Measurements from ENCODE around the gene OR10A6. TPM values are rescaled to one million over a fixed set of nuclear protein-coding genes. Genes with fewer than 3 reads are reported as not detected.

OR10A6 gene, protein sequence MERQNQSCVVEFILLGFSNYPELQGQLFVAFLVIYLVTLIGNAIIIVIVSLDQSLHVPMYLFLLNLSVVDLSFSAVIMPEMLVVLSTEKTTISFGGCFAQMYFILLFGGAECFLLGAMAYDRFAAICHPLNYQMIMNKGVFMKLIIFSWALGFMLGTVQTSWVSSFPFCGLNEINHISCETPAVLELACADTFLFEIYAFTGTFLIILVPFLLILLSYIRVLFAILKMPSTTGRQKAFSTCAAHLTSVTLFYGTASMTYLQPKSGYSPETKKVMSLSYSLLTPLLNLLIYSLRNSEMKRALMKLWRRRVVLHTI
- not detected for total RNA-seq

GRCh38 chr11:7931168-7931567 lies at the start of gene OR10A6:
TSS of gene OR10A6 (minus strand) at chr11:7931268. CDS start at chr11:7928662, 2,606 bp downstream.
- Mint-ChIP-seq H3K36me3 (no peaks in the 10 kb centered on the region), H3K4me3 (no peak within 1 kb of the TSS), H3K27ac (no peak within 1 kb of the TSS), H3K27me3 (peaks cover 10% of the 10 kb centered on the region), H3K4me1 (no peaks in the 10 kb centered on the region), H3K9me3 (ENCODE audit: low read depth) (no peaks in the 10 kb centered on the region)
- no peak for ATAC-seq
- DNase-seq = no peak
- CTCF ChIA-PET = no interaction called here

GRCh38 chr11:7977232-7977917 lies 46.3 kb upstream of the OR10A6 start:
- CTCF ChIA-PET = interaction anchor here (1.2 to 1.4 kb wide), 2 partner anchors 10 to 85 kb away, joined by 4 read pairs; partner anchors contain the start of gene EIF3F
- no peak overlapping the region for H3K4me3 Mint-ChIP-seq
- no peaks in the 10 kb centered on the region for H3K36me3 Mint-ChIP-seq
- no peaks in the 10 kb centered on the region for H3K9me3 Mint-ChIP-seq (ENCODE audit: low read depth)
- no peak overlapping the region for H3K27ac Mint-ChIP-seq
- no peak for ATAC-seq
- H3K27me3 Mint-ChIP-seq = peaks cover 3% of the 10 kb centered on the region
- H3K4me1 Mint-ChIP-seq = peaks cover 3% of the 10 kb centered on the region
- DNase-seq = no peak

- peaks cover 1% of the 10 kb centered on the region for H3K4me1 Mint-ChIP-seq
- DNase-seq = no peak
- no peaks in the 10 kb centered on the region for H3K36me3 Mint-ChIP-seq
- no peak for ATAC-seq
- H3K27ac Mint-ChIP-seq = no peak overlapping the region
- CTCF ChIA-PET = interaction anchor here (1.1 to 2.0 kb wide), 2 partner anchors 12 to 124 kb away, joined by 3 to 12 read pairs; partner anchors contain the start of gene EIF3F
- H3K4me3 Mint-ChIP-seq = no peak overlapping the region
- H3K9me3 Mint-ChIP-seq (ENCODE audit: low read depth) = no peaks in the 10 kb centered on the region
- H3K27me3 Mint-ChIP-seq = peaks cover 5% of the 10 kb centered on the region
These were observed 43.6 kb upstream of the OR10A6 start for GRCh38 chr11:7974668-7975067.

DNA sequence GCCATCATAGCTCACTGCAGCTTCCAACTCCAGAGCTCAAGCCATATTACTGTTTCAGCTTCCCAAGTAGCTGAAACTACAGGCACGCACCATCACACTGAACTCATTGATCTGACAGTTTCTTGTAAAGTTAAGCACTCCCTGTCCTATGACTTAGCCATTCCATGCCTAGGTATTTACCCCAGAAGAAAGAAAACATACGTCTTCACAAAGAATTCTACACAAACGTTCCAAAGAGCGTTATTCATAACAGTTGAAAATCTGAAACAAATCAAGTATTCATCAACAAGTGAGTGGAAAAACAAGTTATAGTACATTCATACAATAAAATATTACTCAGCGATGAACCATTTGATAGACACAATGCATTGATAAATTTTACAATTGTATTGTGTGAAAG lies 41.9 kb upstream of the OR10A6 start:
- Mint-ChIP-seq H3K27me3 (peaks cover 14% of the 10 kb centered on the region), H3K27ac (no peak overlapping the region), H3K9me3 (ENCODE audit: low read depth) (no peaks in the 10 kb centered on the region), H3K4me3 (no peak overlapping the region), H3K36me3 (no peaks in the 10 kb centered on the region), H3K4me1 (peaks cover 1% of the 10 kb centered on the region)
- CTCF ChIA-PET = no interaction called here
- ATAC-seq (no peak), DNase-seq (no peak)

- Mint-ChIP-seq H3K4me1 (peaks cover 1% of the 10 kb centered on the region), H3K9me3 (ENCODE audit: low read depth) (no peaks in the 10 kb centered on the region), H3K27me3 (peaks cover 20% of the 10 kb centered on the region), H3K4me3 (no peak overlapping the region), H3K27ac (no peak overlapping the region), H3K36me3 (no peaks in the 10 kb centered on the region)
- DNase-seq = no peak
- ATAC-seq = no peak
- CTCF ChIA-PET = no interaction called here
These were observed 40.8 kb upstream of the OR10A6 start for GRCh38 chr11:7971846-7972245.

DNA sequence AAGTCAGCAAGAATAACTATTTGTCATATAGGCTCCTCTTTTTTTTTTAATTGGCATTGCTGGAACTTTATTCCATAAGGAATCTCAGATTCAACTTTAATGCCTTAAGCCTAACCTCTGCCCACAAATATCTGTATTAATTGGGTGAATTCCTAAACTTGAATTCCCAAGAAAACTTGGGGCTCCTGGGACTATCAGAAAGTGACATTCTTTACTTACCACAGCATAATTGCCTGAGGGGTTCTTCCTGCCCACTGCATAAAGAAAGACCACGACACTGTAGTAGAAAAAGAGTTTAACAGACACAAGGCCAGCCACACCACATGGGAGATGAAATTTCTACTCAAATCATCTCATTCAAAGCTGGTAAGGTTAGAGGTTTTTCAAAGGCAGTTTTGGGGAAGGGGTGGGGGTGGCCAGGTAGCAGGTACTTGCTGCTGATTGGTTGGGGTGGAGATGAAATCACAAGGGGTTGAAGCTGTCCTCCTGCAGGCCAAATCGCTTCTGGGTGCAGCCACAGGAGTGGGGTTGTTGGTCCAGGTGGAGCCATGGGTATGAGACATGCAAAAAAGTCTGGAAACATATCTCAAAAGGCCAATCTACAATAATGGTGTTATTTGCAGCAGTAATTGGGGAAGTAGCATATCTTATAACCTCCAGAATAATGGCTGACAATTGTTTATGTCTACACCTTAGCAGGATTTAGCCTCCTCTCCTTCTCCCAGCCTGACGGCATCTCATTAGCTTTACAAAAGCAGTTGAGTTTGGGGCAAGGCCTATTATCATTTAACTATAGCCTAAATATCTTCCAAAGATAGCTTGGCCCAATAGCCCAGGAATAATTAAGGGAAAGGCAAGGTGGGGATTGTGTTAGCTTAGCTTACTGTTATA lies 38.9 kb upstream of the OR10A6 start:
- Mint-ChIP-seq H3K27ac (no peak overlapping the region), H3K4me3 (no peak overlapping the region), H3K9me3 (ENCODE audit: low read depth) (no peaks in the 10 kb centered on the region), H3K27me3 (peaks cover 21% of the 10 kb centered on the region), H3K4me1 (no peaks in the 10 kb centered on the region), H3K36me3 (no peaks in the 10 kb centered on the region)
- CTCF ChIA-PET = no interaction called here
- no peak for DNase-seq
- ATAC-seq = no peak

DNA sequence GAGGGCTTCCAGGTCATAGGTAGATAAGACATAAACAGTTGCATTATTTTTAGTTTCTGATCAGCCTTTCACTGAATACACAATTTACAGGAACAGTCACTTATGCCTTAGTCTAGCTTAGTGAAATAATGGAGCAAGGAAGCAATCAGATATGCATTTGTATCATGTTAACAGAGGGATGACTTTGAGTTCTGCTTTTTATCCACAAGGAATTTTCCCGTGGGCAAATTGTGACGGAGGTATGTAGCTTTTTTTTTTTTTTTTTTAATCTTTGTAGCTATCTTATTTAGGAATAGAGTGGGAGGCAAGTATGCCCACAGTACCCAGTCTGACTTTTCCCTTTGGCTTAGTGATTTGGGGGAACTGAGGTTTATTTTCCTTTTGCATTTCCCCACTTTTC lies 37.6 kb upstream of the OR10A6 start:
- no peaks in the 10 kb centered on the region for H3K36me3 Mint-ChIP-seq
- DNase-seq (no peak), ATAC-seq (no peak)
- peaks cover 21% of the 10 kb centered on the region for H3K27me3 Mint-ChIP-seq
- H3K4me1 Mint-ChIP-seq = no peaks in the 10 kb centered on the region
- no peaks in the 10 kb centered on the region for H3K9me3 Mint-ChIP-seq (ENCODE audit: low read depth)
- CTCF ChIA-PET = interaction anchor here (1.0 to 1.1 kb wide), 2 partner anchors 64 to 130 kb away, joined by 3 read pairs; no protein-coding TSS in a partner anchor
- no peak overlapping the region for H3K27ac Mint-ChIP-seq
- no peak overlapping the region for H3K4me3 Mint-ChIP-seq

GRCh38 chr11:7967826-7968225 lies 36.8 kb upstream of the OR10A6 start:
- Mint-ChIP-seq H3K27me3 (peaks cover 18% of the 10 kb centered on the region), H3K4me1 (no peaks in the 10 kb centered on the region), H3K27ac (no peak overlapping the region), H3K4me3 (no peak overlapping the region), H3K9me3 (ENCODE audit: low read depth) (no peaks in the 10 kb centered on the region), H3K36me3 (no peaks in the 10 kb centered on the region)
- ATAC-seq (no peak), DNase-seq (no peak)
- CTCF ChIA-PET = interaction anchor here (1.0 kb wide), 1 partner anchor 131 kb away, joined by 3 read pairs; no protein-coding TSS in a partner anchor

DNA sequence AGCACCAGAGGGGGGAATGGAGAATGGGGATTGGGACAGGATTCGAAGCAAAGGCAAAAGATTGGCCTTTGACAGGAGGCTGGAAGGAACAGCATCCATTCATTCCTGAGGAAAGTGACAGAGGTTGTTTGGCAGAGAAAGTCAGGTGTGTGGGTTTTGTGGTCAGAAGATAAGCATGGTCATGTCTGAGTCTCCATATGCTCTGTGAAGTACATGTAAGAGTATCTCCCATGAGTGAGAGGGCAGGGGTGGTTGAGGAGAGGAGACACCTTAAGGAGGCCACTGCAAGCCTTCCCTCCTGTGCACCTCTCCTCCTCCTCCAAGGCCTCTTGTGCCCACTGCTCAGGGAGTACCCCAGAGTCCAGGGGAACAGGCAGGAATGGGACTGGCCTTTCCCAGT lies 36.0 kb upstream of the OR10A6 start:
- no peak for ATAC-seq
- H3K27me3 Mint-ChIP-seq = peaks cover 18% of the 10 kb centered on the region
- H3K36me3 Mint-ChIP-seq = no peaks in the 10 kb centered on the region

GRCh38 chr11:7965386-7965785 lies 34.3 kb upstream of the OR10A6 start, which contains the start of gene NLRP10:
TSS of gene NLRP10 (minus strand) at chr11:7965447. CDS start at chr11:7963495, 1,952 bp downstream.
- CTCF ChIA-PET = no interaction called here
- H3K36me3 Mint-ChIP-seq = no peaks in the 10 kb centered on the region
- no peak within 1 kb of the TSS for H3K27ac Mint-ChIP-seq
- ATAC-seq (no peak), DNase-seq (no peak)
- H3K4me1 Mint-ChIP-seq = no peaks in the 10 kb centered on the region
- H3K9me3 Mint-ChIP-seq (ENCODE audit: low read depth) = no peaks in the 10 kb centered on the region
- peaks cover 18% of the 10 kb centered on the region for H3K27me3 Mint-ChIP-seq
- H3K4me3 Mint-ChIP-seq = no peak within 1 kb of the TSS

More for the DNA sequence above, 36.0 kb upstream of the OR10A6 start:
- CTCF ChIA-PET = no interaction called here
- H3K27ac Mint-ChIP-seq = no peak overlapping the region
- H3K9me3 Mint-ChIP-seq (ENCODE audit: low read depth) = no peaks in the 10 kb centered on the region
- no peak for DNase-seq
- no peak overlapping the region for H3K4me3 Mint-ChIP-seq
- H3K4me1 Mint-ChIP-seq = no peaks in the 10 kb centered on the region

GRCh38 chr11:7964873-7965272 lies 33.8 kb upstream of the OR10A6 start:
- Mint-ChIP-seq H3K4me3 (no peak overlapping the region), H3K9me3 (ENCODE audit: low read depth) (no peaks in the 10 kb centered on the region), H3K36me3 (no peaks in the 10 kb centered on the region), H3K4me1 (no peaks in the 10 kb centered on the region), H3K27me3 (peaks cover 17% of the 10 kb centered on the region), H3K27ac (no peak overlapping the region)
- CTCF ChIA-PET = no interaction called here
- DNase-seq (no peak), ATAC-seq (no peak)

DNA sequence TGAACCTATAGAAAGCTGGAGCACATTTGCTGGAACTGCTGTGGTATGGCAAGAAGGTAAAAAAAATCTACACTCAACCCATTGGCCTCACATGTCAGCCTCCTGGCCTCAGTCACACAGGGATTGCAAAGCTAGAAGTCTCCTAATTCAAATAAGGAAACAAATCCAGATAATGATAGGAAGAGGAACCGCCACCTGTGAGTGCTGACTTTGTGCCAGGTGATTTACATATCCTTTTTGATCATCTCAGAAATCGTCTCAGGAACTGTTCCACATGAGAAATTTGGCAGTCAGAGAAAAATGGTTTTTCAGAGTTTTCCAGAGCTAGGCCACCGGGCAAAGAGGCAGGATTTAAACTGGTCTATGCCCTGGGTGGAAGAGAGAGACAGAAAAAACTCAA lies 33.2 kb upstream of the OR10A6 start:
- H3K36me3 Mint-ChIP-seq = no peaks in the 10 kb centered on the region
- CTCF ChIA-PET = no interaction called here
- peaks cover 18% of the 10 kb centered on the region for H3K27me3 Mint-ChIP-seq
- DNase-seq = no peak
- ATAC-seq = no peak
- no peak overlapping the region for H3K27ac Mint-ChIP-seq
- H3K4me3 Mint-ChIP-seq = no peak overlapping the region
- no peaks in the 10 kb centered on the region for H3K9me3 Mint-ChIP-seq (ENCODE audit: low read depth)
- H3K4me1 Mint-ChIP-seq = no peaks in the 10 kb centered on the region

DNA sequence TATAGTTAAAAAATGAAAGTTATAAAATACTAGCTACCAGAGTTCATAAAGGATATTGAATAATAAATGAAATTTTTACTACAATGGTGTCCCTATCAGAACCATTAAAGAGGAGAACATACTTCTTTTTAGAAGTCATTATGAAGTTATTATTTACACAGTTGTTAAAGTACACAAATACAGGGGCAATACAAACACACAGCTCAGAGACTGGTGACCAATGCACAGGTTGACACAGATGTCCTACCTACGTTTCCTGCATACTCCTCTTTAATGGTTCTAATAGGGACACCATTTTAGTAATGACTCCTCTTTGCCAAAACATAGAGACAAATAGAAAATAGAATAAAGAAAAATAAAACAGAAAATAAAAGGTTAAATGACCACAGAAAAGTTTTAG lies 24.1 kb upstream of the OR10A6 start:
- no peaks in the 10 kb centered on the region for H3K36me3 Mint-ChIP-seq
- H3K9me3 Mint-ChIP-seq (ENCODE audit: low read depth) = no peaks in the 10 kb centered on the region
- no peak overlapping the region for H3K27ac Mint-ChIP-seq
- ATAC-seq (no peak), DNase-seq (no peak)
- H3K4me3 Mint-ChIP-seq = no peak overlapping the region
- peaks cover 21% of the 10 kb centered on the region for H3K27me3 Mint-ChIP-seq
- H3K4me1 Mint-ChIP-seq = no peaks in the 10 kb centered on the region
- CTCF ChIA-PET = no interaction called here

Data from activated CD8-positive, alpha-beta memory T cell treated with anti-CD3 and anti-CD28 coated beads, Interleukin-2, amount 10 ng/mL, durations not matched to agents 7 days and 5 days (primary cell).